HepG2 (cell line): ENCODE measurements around the gene SYNJ2. TPM values are rescaled to one million over a fixed set of nuclear protein-coding genes. Genes with fewer than 3 reads are reported as not detected.

Source experiments
- ATF7-NPFF ChIP-seq: sonication (generic); formaldehyde crosslinking; IDR thresholded peaks from 2 replicates; pipeline ENCODE4 v1.8.1; 2023; ENCODE audit warnings: mild to moderate bottlenecking, low read depth, missing genetic modification reagents, moderate library complexity
- CBX5 ChIP-seq: sonication (generic); formaldehyde crosslinking; IDR thresholded peaks from 2 replicates; pipeline ENCODE4 v1.4.0; 2020; ENCODE audit warnings: missing genetic modification reagents, borderline replicate concordance
- CEBPB ChIP-seq: IDR thresholded peaks from 2 replicates; pipeline ENCODE4 v1.6.1; 2011; ENCODE audit warnings: low read depth, low read length, improper control_type of control experiment, borderline replicate concordance
- DBP ChIP-seq: sonication (generic); formaldehyde crosslinking; IDR thresholded peaks from 2 replicates; pipeline ENCODE4 v1.4.0; 2020; ENCODE audit warnings: missing genetic modification reagents; ENCODE audit errors: not compliant biosample characterization
- ERF ChIP-seq: IDR thresholded peaks from 2 replicates; pipeline ENCODE4 v1.6.1; 2018; ENCODE audit warnings: missing biosample characterization, missing genetic modification reagents
- FOXA3 ChIP-seq: IDR thresholded peaks from 2 replicates; pipeline ENCODE4 v1.6.1; 2016; ENCODE audit warnings: missing genetic modification reagents, missing compliant biosample characterization
- FOXP1 ChIP-seq, 2 experiments: fragments of 450-650 bp in 1 of 2; IDR thresholded peaks; 2 replicates each; pipeline ENCODE4 v1.6.1; 2017 to 2018; ENCODE audit warnings: antibody characterized with exemption in 1 of 2
- HOXA9 ChIP-seq: sonication (generic); formaldehyde crosslinking; IDR thresholded peaks from 2 replicates; pipeline ENCODE4 v1.8.1; 2022; ENCODE audit warnings: missing genetic modification reagents, mild to moderate bottlenecking, moderate library complexity, borderline replicate concordance
- IKZF4 ChIP-seq: sonication (generic); formaldehyde crosslinking; IDR thresholded peaks from 2 replicates; pipeline ENCODE4 v1.5.1; 2020; ENCODE audit warnings: borderline replicate concordance, mild to moderate bottlenecking, low read depth, missing genetic modification reagents; ENCODE audit errors: not compliant biosample characterization
- KMT2B ChIP-seq: IDR thresholded peaks from 2 replicates; pipeline ENCODE4 v1.6.1; 2016; ENCODE audit warnings: missing genetic modification reagents, missing compliant biosample characterization
- MATR3 ChIP-seq: sonication (generic); formaldehyde crosslinking; IDR thresholded peaks from 2 replicates; pipeline ENCODE4 v1.4.0; 2020; ENCODE audit warnings: missing genetic modification reagents
- MED13 ChIP-seq: sonication (generic); formaldehyde crosslinking; IDR thresholded peaks from 2 replicates; pipeline ENCODE4 v1.5.0; 2020; ENCODE audit warnings: missing genetic modification reagents
- RBAK ChIP-seq: sonication (generic); formaldehyde crosslinking; IDR thresholded peaks from 2 replicates; pipeline ENCODE4 v1.5.1; 2020; ENCODE audit warnings: mild to moderate bottlenecking, missing genetic modification reagents
- SALL2 ChIP-seq: sonication (generic); formaldehyde crosslinking; IDR thresholded peaks from 2 replicates; pipeline ENCODE4 v1.8.1; 2023; ENCODE audit warnings: mild to moderate bottlenecking, missing genetic modification reagents, inconsistent platforms
- SP140L ChIP-seq: sonication (generic); formaldehyde crosslinking; IDR thresholded peaks from 2 replicates; pipeline ENCODE4 v1.4.0; 2020; ENCODE audit warnings: missing genetic modification reagents, borderline replicate concordance
- ZBTB21 ChIP-seq: sonication (generic); formaldehyde crosslinking; IDR thresholded peaks from 2 replicates; pipeline ENCODE4 v1.4.0; 2020; ENCODE audit warnings: missing genetic modification reagents
- ZNF343 ChIP-seq: sonication (generic); formaldehyde crosslinking; IDR thresholded peaks from 2 replicates; pipeline ENCODE4 v1.4.0; 2020; ENCODE audit warnings: mild to moderate bottlenecking, missing genetic modification reagents
- ZNF446 ChIP-seq: sonication (generic); formaldehyde crosslinking; IDR thresholded peaks from 2 replicates; pipeline ENCODE4 v1.5.0; 2020; ENCODE audit warnings: mild to moderate bottlenecking, missing genetic modification reagents
- ZNF83 ChIP-seq: sonication (generic); formaldehyde crosslinking; IDR thresholded peaks from 2 replicates; pipeline ENCODE4 v1.4.0; 2020; ENCODE audit warnings: missing genetic modification reagents, mild to moderate bottlenecking, borderline replicate concordance
- polyA plus RNA-seq, 8 experiments: library from polyadenylated mRNA; depleted of rRNA in 3 of 8; stranded (reverse) in 7 of 8; unstranded in 1 of 8; fragments of >200 nt; fragmentation: Illumina TruSeq in 4 of 8; extraction: Trizol in 4 of 8; gene quantifications; 2 replicates each; pipeline versions ENCODE4 v1.2.1 to v1.2.3, GENCODE V29; 2011 to 2016; ENCODE audit warnings: low read depth in 4 of 8, missing spikeins in 1 of 8, mixed read lengths in 1 of 8; ENCODE audit not compliant: insufficient read depth in 1 of 8
- total RNA-seq, 5 experiments: library from RNA; depleted of rRNA; stranded (reverse); fragments of >200 nt; fragmentation: Illumina TruSeq; extraction: Trizol; gene quantifications; 2 replicates each; pipeline ENCODE4 v1.2.3, GENCODE V29; 2016; ENCODE audit warnings: low read depth in 1 of 5
- TF ChIP-seq, protein P1 (sequence below): fragments of 450-650 bp; IDR thresholded peaks from 2 replicates; pipeline ENCODE4 v1.6.1; 2017; ENCODE audit warnings: mild to moderate bottlenecking
- TF ChIP-seq, protein P2 (sequence below): sonication (generic); formaldehyde crosslinking; conservative IDR thresholded peaks from 2 replicates; pipeline ENCODE4 v1.4.0; 2020; ENCODE audit warnings: mild to moderate bottlenecking, missing genetic modification reagents, moderate library complexity
- TF ChIP-seq, protein P3 (sequence below): IDR thresholded peaks from 2 replicates; pipeline ENCODE4 v1.6.1; 2016; ENCODE audit warnings: mild to moderate bottlenecking, missing biosample characterization, missing genetic modification reagents

SYNJ2 gene
- total and polyA plus RNA-seq, 2 of the 13 experiments (the other 11 are each of a cell fraction or from before 2014, with no cell fraction given), result 39.1 to 57.6 TPM

- TF ChIP-seq, protein P1, sequence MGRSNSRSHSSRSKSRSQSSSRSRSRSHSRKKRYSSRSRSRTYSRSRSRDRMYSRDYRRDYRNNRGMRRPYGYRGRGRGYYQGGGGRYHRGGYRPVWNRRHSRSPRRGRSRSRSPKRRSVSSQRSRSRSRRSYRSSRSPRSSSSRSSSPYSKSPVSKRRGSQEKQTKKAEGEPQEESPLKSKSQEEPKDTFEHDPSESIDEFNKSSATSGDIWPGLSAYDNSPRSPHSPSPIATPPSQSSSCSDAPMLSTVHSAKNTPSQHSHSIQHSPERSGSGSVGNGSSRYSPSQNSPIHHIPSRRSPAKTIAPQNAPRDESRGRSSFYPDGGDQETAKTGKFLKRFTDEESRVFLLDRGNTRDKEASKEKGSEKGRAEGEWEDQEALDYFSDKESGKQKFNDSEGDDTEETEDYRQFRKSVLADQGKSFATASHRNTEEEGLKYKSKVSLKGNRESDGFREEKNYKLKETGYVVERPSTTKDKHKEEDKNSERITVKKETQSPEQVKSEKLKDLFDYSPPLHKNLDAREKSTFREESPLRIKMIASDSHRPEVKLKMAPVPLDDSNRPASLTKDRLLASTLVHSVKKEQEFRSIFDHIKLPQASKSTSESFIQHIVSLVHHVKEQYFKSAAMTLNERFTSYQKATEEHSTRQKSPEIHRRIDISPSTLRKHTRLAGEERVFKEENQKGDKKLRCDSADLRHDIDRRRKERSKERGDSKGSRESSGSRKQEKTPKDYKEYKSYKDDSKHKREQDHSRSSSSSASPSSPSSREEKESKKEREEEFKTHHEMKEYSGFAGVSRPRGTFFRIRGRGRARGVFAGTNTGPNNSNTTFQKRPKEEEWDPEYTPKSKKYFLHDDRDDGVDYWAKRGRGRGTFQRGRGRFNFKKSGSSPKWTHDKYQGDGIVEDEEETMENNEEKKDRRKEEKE, result no peak
- no peak for TF ChIP-seq DBP (CRISPR knock-in tag)
- TF ChIP-seq HOXA9 (CRISPR knock-in tag), result no peak
- no peak; the same call in 1 of the 2 replicates for TF ChIP-seq ZNF343
- no peak; the same call in 1 of the 2 replicates for TF ChIP-seq ATF7-NPFF (CRISPR knock-in tag)
- TF ChIP-seq, protein P2, sequence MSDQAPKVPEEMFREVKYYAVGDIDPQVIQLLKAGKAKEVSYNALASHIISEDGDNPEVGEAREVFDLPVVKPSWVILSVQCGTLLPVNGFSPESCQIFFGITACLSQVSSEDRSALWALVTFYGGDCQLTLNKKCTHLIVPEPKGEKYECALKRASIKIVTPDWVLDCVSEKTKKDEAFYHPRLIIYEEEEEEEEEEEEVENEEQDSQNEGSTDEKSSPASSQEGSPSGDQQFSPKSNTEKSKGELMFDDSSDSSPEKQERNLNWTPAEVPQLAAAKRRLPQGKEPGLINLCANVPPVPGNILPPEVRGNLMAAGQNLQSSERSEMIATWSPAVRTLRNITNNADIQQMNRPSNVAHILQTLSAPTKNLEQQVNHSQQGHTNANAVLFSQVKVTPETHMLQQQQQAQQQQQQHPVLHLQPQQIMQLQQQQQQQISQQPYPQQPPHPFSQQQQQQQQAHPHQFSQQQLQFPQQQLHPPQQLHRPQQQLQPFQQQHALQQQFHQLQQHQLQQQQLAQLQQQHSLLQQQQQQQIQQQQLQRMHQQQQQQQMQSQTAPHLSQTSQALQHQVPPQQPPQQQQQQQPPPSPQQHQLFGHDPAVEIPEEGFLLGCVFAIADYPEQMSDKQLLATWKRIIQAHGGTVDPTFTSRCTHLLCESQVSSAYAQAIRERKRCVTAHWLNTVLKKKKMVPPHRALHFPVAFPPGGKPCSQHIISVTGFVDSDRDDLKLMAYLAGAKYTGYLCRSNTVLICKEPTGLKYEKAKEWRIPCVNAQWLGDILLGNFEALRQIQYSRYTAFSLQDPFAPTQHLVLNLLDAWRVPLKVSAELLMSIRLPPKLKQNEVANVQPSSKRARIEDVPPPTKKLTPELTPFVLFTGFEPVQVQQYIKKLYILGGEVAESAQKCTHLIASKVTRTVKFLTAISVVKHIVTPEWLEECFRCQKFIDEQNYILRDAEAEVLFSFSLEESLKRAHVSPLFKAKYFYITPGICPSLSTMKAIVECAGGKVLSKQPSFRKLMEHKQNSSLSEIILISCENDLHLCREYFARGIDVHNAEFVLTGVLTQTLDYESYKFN (CRISPR knock-in tag), result peak; percentile 98
- TF ChIP-seq CEBPB, result no peak
- no peak for TF ChIP-seq RBAK
- TF ChIP-seq ZNF83 (CRISPR knock-in tag), result no peak
- peak; percentile 98 for TF ChIP-seq FOXP1 (IDR thresholded peaks at IDR 0.05)
- TF ChIP-seq FOXP1 (CRISPR knock-in tag; IDR thresholded peaks at IDR 0.05), result peak; percentile 100
- TF ChIP-seq, protein P3, sequence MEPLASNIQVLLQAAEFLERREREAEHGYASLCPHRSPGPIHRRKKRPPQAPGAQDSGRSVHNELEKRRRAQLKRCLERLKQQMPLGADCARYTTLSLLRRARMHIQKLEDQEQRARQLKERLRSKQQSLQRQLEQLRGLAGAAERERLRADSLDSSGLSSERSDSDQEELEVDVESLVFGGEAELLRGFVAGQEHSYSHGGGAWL (CRISPR knock-in tag), result no peak; the same call in 1 of the 2 replicates
- TF ChIP-seq IKZF4, result no peak
- TF ChIP-seq ERF (CRISPR knock-in tag), result peak; percentile 98
- 0 out of 2 replicates have a peak, but pooled peaks have one; percentile 69 for TF ChIP-seq ZNF446 (CRISPR knock-in tag)
- no peak for TF ChIP-seq ZBTB21 (CRISPR knock-in tag)
- TF ChIP-seq FOXA3 (CRISPR knock-in tag), result peak; percentile 99
- TF ChIP-seq CBX5 (CRISPR knock-in tag), result peak; percentile 77; the same call in 1 of the 2 replicates
- TF ChIP-seq KMT2B (CRISPR knock-in tag), result peak; percentile 78; the same call in 1 of the 2 replicates
- peak; percentile 96 for TF ChIP-seq SP140L (CRISPR knock-in tag)
- TF ChIP-seq MATR3 (CRISPR knock-in tag), result no peak
- peak; percentile 69; the same call in 1 of the 2 replicates for TF ChIP-seq SALL2 (CRISPR knock-in tag)
- TF ChIP-seq MED13, result peak; percentile 70; the same call in 1 of the 2 replicates
Measured at GRCh38 chr6:157985378-157986155, 3.9 kb downstream of the SYNJ2 start (continued).
